GM12878 (cell line): ENCODE data around the gene PQBP1. TPM values are rescaled to one million over a fixed set of nuclear protein-coding genes. Genes with fewer than 3 reads are reported as not detected.

Experiments used
- BHLHE40 ChIP-seq, 2 experiments: fragments of 450-650 bp in 1 of 2; IDR thresholded peaks; 2 replicates each; pipeline ENCODE4 v1.6.1; 2011 to 2017; ENCODE audit warnings: low read depth in 2 of 2, borderline replicate concordance in 1 of 2, improper control_type of control experiment in 1 of 2, low read length in 1 of 2, mild to moderate bottlenecking in 1 of 2
- CEBPB ChIP-seq, 2 experiments: fragments of 150-350 bp in 1 of 2; IDR thresholded peaks; 2 replicates each; pipeline ENCODE4 v1.6.1; 2012 to 2014; ENCODE audit warnings: low read depth in 2 of 2, low read length in 2 of 2, borderline replicate concordance in 1 of 2, inconsistent platforms in 1 of 2
- CREM ChIP-seq: IDR thresholded peaks from 2 replicates; pipeline ENCODE4 v1.6.1; 2014; ENCODE audit warnings: antibody characterized with exemption, low read depth
- EGR1 ChIP-seq, 2 experiments: IDR thresholded peaks; 1 replicate in 1 of 2; 2 replicates in 1 of 2; pipeline ENCODE4 v1.6.1; 2011 to 2012; ENCODE audit warnings: low read depth in 2 of 2, low read length in 2 of 2, borderline replicate concordance in 1 of 2, mild to moderate bottlenecking in 1 of 2, moderate library complexity in 1 of 2
- EP300 ChIP-seq, 2 experiments: fragments of 150-350 bp in 1 of 2; IDR thresholded peaks; 2 replicates each; pipeline ENCODE4 v1.6.1; 2011 to 2012; ENCODE audit warnings: low read depth in 2 of 2, low read length in 2 of 2, borderline replicate concordance in 1 of 2, improper control_type of control experiment in 1 of 2, inconsistent platforms in 1 of 2; ENCODE audit not compliant: control insufficient read depth in 1 of 2
- FOXM1 ChIP-seq: IDR thresholded peaks from 2 replicates; pipeline ENCODE4 v1.6.1; 2012; ENCODE audit warnings: low read depth, mild to moderate bottlenecking, inconsistent platforms, low read length, moderate library complexity
- IKZF2 ChIP-seq, 2 experiments: fragments of 450-650 bp; IDR thresholded peaks; 2 replicates each; pipeline ENCODE4 v1.6.1; 2017; ENCODE audit warnings: mild to moderate bottlenecking in 2 of 2, moderate library complexity in 2 of 2
- KDM1A ChIP-seq: fragments of 200-600 bp; sonication (generic); IDR thresholded peaks from 2 replicates; pipeline ENCODE4 v1.6.1; 2016; ENCODE audit warnings: borderline replicate concordance
- NBN ChIP-seq: fragments of 450-650 bp; IDR thresholded peaks from 2 replicates; pipeline ENCODE4 v1.6.1; 2016
- NFYA ChIP-seq: IDR thresholded peaks from 2 replicates; pipeline ENCODE4 v1.6.1; 2011; ENCODE audit warnings: low read depth, mild to moderate bottlenecking, low read length, improper control_type of control experiment, borderline replicate concordance
- NFYB ChIP-seq: IDR thresholded peaks from 2 replicates; pipeline ENCODE4 v1.6.1; 2011; ENCODE audit warnings: low read depth, mild to moderate bottlenecking, low read length, improper control_type of control experiment, moderate library complexity; ENCODE audit not compliant: insufficient read depth
- NR2C2 ChIP-seq: IDR thresholded peaks from 2 replicates; pipeline ENCODE4 v1.6.1; 2011; ENCODE audit warnings: borderline replicate concordance, low read depth; ENCODE audit not compliant: control insufficient read depth, insufficient read length
- RBBP5 ChIP-seq: fragments of 200-600 bp; sonication (generic); conservative IDR thresholded peaks from 2 replicates; pipeline ENCODE4 v1.6.1; 2016
- RCOR1 ChIP-seq: conservative IDR thresholded peaks from 2 replicates; pipeline ENCODE4 v1.6.1; 2012; ENCODE audit warnings: low read depth, low read length, improper control_type of control experiment
- RUNX3 ChIP-seq: IDR thresholded peaks from 2 replicates; pipeline ENCODE4 v1.6.1; 2012; ENCODE audit warnings: low read length, inconsistent platforms
- SP1 ChIP-seq: IDR thresholded peaks from one replicate; pipeline ENCODE4 v1.6.1; 2011; ENCODE audit warnings: low read depth, low read length
- TAF1 ChIP-seq: IDR thresholded peaks from 2 replicates; pipeline ENCODE4 v1.6.1; 2011; ENCODE audit warnings: mild to moderate bottlenecking, low read depth, low read length, borderline replicate concordance
- ZBTB33 ChIP-seq: fragments of 450-650 bp; IDR thresholded peaks from 2 replicates; pipeline ENCODE4 v1.6.1; 2017; ENCODE audit warnings: mild to moderate bottlenecking
- polyA plus RNA-seq, 11 experiments: library from polyadenylated mRNA; depleted of rRNA in 4 of 11; unstranded in 6 of 11; stranded (reverse) in 5 of 11; fragments of >200 nt; fragmentation: Nextera tagmentation in 4 of 11; fragmentation: Illumina TruSeq in 1 of 11; extraction: Ambion mirVana in 4 of 11; extraction: Trizol in 1 of 11; gene quantifications; 1 replicate in 1 of 11; 2 replicates in 10 of 11; pipeline versions ENCODE4 v1.2.1 to v1.2.3, GENCODE V29; 2011 to 2016; ENCODE audit warnings: inconsistent platforms in 2 of 11, missing spikeins in 2 of 11, low read depth in 1 of 11
- total RNA-seq, 4 experiments: library from RNA; depleted of rRNA in 3 of 4; stranded (reverse); fragments of >200 nt in 3 of 4; fragmentation: Illumina TruSeq in 1 of 4; extraction: Trizol in 1 of 4; gene quantifications; 2 replicates each; pipeline versions ENCODE4 v1.2.1 to v1.2.3, GENCODE V29; 2013 to 2021
- TF ChIP-seq, protein P1 (sequence below): fragments of 450-650 bp; IDR thresholded peaks from 2 replicates; pipeline ENCODE4 v1.6.1; 2017; ENCODE audit warnings: mild to moderate bottlenecking, low read depth, inconsistent platforms; ENCODE audit not compliant: poor library complexity, severe bottlenecking
- TF ChIP-seq, protein P2 (sequence below): fragments of 450-650 bp; IDR thresholded peaks from 2 replicates; pipeline ENCODE4 v1.6.1; 2017; ENCODE audit warnings: antibody characterized with exemption, mild to moderate bottlenecking, moderate library complexity
- TF ChIP-seq, protein P3 (sequence below): fragments of 450-650 bp; IDR thresholded peaks from 2 replicates; pipeline ENCODE4 v1.6.1; 2016; ENCODE audit warnings: mild to moderate bottlenecking

Gene PQBP1
- total and polyA plus RNA-seq, 10 of the 15 experiments (the other 5 are each of a cell fraction or from before 2014, with no cell fraction given): 12.5 to 74.8 (median 68.5) TPM

DNA sequence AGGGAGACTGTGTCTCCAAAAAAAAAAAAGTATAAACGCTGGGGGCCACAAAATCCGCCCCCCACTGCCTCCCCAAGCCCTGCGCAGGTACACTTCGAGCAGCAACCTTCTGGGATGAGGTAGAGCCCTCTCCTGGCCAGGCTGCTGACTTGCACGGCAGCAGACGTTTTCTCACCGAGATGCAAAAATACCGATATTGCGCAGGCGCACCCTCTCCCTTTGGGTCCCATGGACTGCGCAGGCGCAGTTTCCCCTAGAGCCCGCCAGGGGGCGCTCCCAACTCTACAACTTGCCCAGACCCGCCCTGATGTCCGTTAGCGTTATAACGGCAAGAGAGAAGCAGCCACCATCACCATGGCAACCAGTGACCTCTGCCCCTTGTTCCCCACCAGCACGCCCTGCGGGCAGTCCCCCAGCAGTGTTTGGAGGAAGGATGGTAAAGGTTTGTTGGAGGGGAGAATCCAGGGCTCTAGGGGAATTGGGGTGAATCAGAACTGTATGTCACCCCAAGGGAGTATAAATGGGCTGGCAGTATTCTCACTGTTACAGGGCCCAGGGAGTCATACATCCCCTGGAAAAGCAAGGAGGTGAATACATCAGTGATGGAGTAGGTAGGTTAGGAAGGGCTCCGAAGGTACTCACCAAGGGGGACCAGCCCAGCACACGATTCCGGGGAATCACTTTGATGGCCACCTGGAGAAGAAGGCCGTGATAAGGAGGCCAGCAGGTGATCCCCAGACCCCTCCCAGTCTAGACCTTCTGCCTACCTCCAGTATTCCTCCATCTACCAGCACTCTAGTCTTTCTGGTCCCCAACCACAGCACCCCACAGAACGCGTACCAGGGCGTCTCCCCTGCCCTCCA, 19.6 kb downstream of the PQBP1 start (continued):
- TF ChIP-seq RBBP5 (no peak), RUNX3 (no peak), CEBPB (IDR thresholded peaks at IDR 0.05; ENCODE audit: borderline replicate concordance in 1 of 2, low read depth in 2 of 2, low read length in 2 of 2) (no peak), EP300 (IDR thresholded peaks at IDR 0.05; ENCODE audit: borderline replicate concordance in 1 of 2, control insufficient read depth in 1 of 2, low read depth in 2 of 2, low read length in 2 of 2) (peak in 1 of 2 experiments; percentile 67; a peak in 2 of 4 replicates), RCOR1 (no peak), CREM (peak; percentile 45; the same call in 1 of the 2 replicates), BHLHE40 (IDR thresholded peaks at IDR 0.05; ENCODE audit: borderline replicate concordance in 1 of 2, low read depth in 2 of 2, low read length in 1 of 2) (peak; percentile 47 to 69), NFYB (no peak), NFYA (no peak), TAF1 (0 out of 2 replicates have a peak, but pooled peaks have one; percentile 38), FOXM1 (no peak), NR2C2 (no peak), NBN (peak; percentile 19; the same call in 1 of the 2 replicates), KDM1A (no peak), SP1 (no peak), IKZF2 (IDR thresholded peaks at IDR 0.05) (peak; percentile 48 to 49; a peak in 2 of 4 replicates), EGR1 (IDR thresholded peaks at IDR 0.05; ENCODE audit: borderline replicate concordance in 1 of 2, low read depth in 2 of 2, low read length in 2 of 2) (no peak), ZBTB33 (no peak)
- TF ChIP-seq, protein P1, sequence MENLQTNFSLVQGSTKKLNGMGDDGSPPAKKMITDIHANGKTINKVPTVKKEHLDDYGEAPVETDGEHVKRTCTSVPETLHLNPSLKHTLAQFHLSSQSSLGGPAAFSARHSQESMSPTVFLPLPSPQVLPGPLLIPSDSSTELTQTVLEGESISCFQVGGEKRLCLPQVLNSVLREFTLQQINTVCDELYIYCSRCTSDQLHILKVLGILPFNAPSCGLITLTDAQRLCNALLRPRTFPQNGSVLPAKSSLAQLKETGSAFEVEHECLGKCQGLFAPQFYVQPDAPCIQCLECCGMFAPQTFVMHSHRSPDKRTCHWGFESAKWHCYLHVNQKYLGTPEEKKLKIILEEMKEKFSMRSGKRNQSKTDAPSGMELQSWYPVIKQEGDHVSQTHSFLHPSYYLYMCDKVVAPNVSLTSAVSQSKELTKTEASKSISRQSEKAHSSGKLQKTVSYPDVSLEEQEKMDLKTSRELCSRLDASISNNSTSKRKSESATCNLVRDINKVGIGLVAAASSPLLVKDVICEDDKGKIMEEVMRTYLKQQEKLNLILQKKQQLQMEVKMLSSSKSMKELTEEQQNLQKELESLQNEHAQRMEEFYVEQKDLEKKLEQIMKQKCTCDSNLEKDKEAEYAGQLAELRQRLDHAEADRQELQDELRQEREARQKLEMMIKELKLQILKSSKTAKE: peak; percentile 21
- TF ChIP-seq, protein P2, sequence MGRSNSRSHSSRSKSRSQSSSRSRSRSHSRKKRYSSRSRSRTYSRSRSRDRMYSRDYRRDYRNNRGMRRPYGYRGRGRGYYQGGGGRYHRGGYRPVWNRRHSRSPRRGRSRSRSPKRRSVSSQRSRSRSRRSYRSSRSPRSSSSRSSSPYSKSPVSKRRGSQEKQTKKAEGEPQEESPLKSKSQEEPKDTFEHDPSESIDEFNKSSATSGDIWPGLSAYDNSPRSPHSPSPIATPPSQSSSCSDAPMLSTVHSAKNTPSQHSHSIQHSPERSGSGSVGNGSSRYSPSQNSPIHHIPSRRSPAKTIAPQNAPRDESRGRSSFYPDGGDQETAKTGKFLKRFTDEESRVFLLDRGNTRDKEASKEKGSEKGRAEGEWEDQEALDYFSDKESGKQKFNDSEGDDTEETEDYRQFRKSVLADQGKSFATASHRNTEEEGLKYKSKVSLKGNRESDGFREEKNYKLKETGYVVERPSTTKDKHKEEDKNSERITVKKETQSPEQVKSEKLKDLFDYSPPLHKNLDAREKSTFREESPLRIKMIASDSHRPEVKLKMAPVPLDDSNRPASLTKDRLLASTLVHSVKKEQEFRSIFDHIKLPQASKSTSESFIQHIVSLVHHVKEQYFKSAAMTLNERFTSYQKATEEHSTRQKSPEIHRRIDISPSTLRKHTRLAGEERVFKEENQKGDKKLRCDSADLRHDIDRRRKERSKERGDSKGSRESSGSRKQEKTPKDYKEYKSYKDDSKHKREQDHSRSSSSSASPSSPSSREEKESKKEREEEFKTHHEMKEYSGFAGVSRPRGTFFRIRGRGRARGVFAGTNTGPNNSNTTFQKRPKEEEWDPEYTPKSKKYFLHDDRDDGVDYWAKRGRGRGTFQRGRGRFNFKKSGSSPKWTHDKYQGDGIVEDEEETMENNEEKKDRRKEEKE: no peak
- TF ChIP-seq, protein P3, sequence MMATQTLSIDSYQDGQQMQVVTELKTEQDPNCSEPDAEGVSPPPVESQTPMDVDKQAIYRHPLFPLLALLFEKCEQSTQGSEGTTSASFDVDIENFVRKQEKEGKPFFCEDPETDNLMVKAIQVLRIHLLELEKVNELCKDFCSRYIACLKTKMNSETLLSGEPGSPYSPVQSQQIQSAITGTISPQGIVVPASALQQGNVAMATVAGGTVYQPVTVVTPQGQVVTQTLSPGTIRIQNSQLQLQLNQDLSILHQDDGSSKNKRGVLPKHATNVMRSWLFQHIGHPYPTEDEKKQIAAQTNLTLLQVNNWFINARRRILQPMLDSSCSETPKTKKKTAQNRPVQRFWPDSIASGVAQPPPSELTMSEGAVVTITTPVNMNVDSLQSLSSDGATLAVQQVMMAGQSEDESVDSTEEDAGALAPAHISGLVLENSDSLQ: no peak
